ENCODE data around the gene FAM110C.
"Not testable (repeated sequence)": the region's sequence is repeated elsewhere in the genome, so short reads cannot be mapped to it uniquely, and the experiment has no call there.

Gene FAM110C

GRCh38 chr2:42788-43187, 3.5 kb downstream of the FAM110C start:
- no peak for DNase-seq (ENCODE audit: low read depth)

- DNase-seq (ENCODE audit: low read depth), result no peak
Observed at GRCh38 chr2:40465-40864, 5.8 kb downstream of the FAM110C start.

GRCh38 chr2:38155-38554, 8.2 kb downstream of the FAM110C start:
- no peak for DNase-seq (ENCODE audit: low read depth)

- no peak for DNase-seq (ENCODE audit: low read depth)
Observed at GRCh38 chr2:36318-36717, 10.0 kb downstream of the FAM110C start.

GRCh38 chr2:35852-36251, 10.5 kb downstream of the FAM110C start:
- DNase-seq (ENCODE audit: low read depth), result no peak

- no peak for DNase-seq (ENCODE audit: low read depth)
Observed at GRCh38 chr2:33620-34019, 12.7 kb downstream of the FAM110C start.

GRCh38 chr2:32068-32467, 14.2 kb downstream of the FAM110C start:
- DNase-seq (ENCODE audit: low read depth), result no peak

GRCh38 chr2:29253-29652, 17.1 kb downstream of the FAM110C start:
- DNase-seq (ENCODE audit: low read depth), result no peak

GRCh38 chr2:28406-28975, 17.8 kb downstream of the FAM110C start:
- DNase-seq (ENCODE audit: low read depth), result no peak

- DNase-seq (ENCODE audit: low read depth), result no peak
Observed at GRCh38 chr2:26891-27290, 19.4 kb downstream of the FAM110C start.

- no peak for DNase-seq (ENCODE audit: low read depth)
Observed at GRCh38 chr2:25543-25942, 20.8 kb downstream of the FAM110C start.

- DNase-seq (ENCODE audit: low read depth), result not testable (repeated sequence)
Observed at GRCh38 chr2:24591-24990, 21.7 kb downstream of the FAM110C start.

GRCh38 chr2:24107-24506, 22.2 kb downstream of the FAM110C start:
- no peak for DNase-seq (ENCODE audit: low read depth)

- no peak for DNase-seq (ENCODE audit: low read depth)
Observed at GRCh38 chr2:23283-23682, 23.0 kb downstream of the FAM110C start.

- DNase-seq (ENCODE audit: low read depth), result not testable (repeated sequence)
Observed at GRCh38 chr2:22244-22643, 24.1 kb downstream of the FAM110C start.

- not testable (repeated sequence) for DNase-seq (ENCODE audit: low read depth)
Observed at GRCh38 chr2:20259-20658, 26.0 kb downstream of the FAM110C start.

GRCh38 chr2:19505-19904, 26.8 kb downstream of the FAM110C start:
- no peak for DNase-seq (ENCODE audit: low read depth)

- DNase-seq (ENCODE audit: low read depth), result no peak
Observed at GRCh38 chr2:18402-19271, 27.7 kb downstream of the FAM110C start.

- not testable (repeated sequence) for DNase-seq (ENCODE audit: low read depth)
Observed at GRCh38 chr2:15916-16315, 30.4 kb downstream of the FAM110C start.

- DNase-seq (ENCODE audit: low read depth), result no peak
Observed at GRCh38 chr2:11248-11941, 34.9 kb downstream of the FAM110C start.

GRCh38 chr2:10222-10875, 36.0 kb downstream of the FAM110C start:
- no peak for DNase-seq (ENCODE audit: low read depth)

All from amniotic epithelial cell (primary cell).